Brain microvascular endothelial cell (primary cell): ENCODE measurements around the gene LSM12.

Experiments
- DNase-seq: peaks from one replicate; pipeline ENCODE4 v3.0.0-alpha.2; 2020
- H3K27ac ChIP-seq: fragments of 250-450 bp; sonication (Bioruptor Pico); 2 replicates; pipeline ENCODE4 v1.5.1; 2020; ENCODE audit warnings: mild to moderate bottlenecking, moderate library complexity
- H3K27me3 ChIP-seq: fragments of 250-450 bp; sonication (Bioruptor Pico); replicated peaks from 2 replicates; pipeline ENCODE4 v1.5.1; 2020; ENCODE audit warnings: mild to moderate bottlenecking
- H3K36me3 ChIP-seq: fragments of 250-450 bp; sonication (Bioruptor Pico); replicated peaks from 2 replicates; pipeline ENCODE4 v1.5.1; 2020; ENCODE audit warnings: mild to moderate bottlenecking
- H3K4me3 ChIP-seq: 2 replicates; pipeline ENCODE4 v1.5.1; 2011; ENCODE audit warnings: low read depth, mild to moderate bottlenecking, control low read depth, low read length, moderate library complexity
- CTCF ChIP-seq: IDR thresholded peaks from 2 replicates; pipeline ENCODE4 v1.5.1; 2011; ENCODE audit warnings: low read depth, mild to moderate bottlenecking, moderate library complexity, low read length, control low read depth, inconsistent platforms; ENCODE audit errors: missing control alignments
- in situ Hi-C: cut with HindIII; loops from 2 replicates; pipeline ENCODE4 v1.10.0; 2017; ENCODE audit warnings: low sequenced_read_pairs, low pct_ligation_motif_present

The LSM12 gene

GRCh38 chr17:44081681-44082080, 15.2 kb upstream of the LSM12 start:
- no peak overlapping the region for H3K4me3 ChIP-seq
- no peaks in the 10 kb centered on the region for H3K27me3 ChIP-seq
- no peak for TF ChIP-seq CTCF
- H3K36me3 ChIP-seq, result peaks cover 2% of the 10 kb centered on the region
- in situ Hi-C loops, result no loop called here
- no peak overlapping the region for H3K27ac ChIP-seq
- no peak for DNase-seq

- H3K4me3 ChIP-seq, result no peak overlapping the region
Observed at GRCh38 chr17:44079877-44080821, 13.7 kb upstream of the LSM12 start.

GRCh38 chr17:44078412-44078811, 11.9 kb upstream of the LSM12 start:
- in situ Hi-C loops, result no loop called here
- Histone ChIP-seq H3K27ac (no peak overlapping the region), H3K4me3 (no peak overlapping the region), H3K36me3 (peaks cover 19% of the 10 kb centered on the region), H3K27me3 (no peaks in the 10 kb centered on the region)
- no peak for TF ChIP-seq CTCF
- DNase-seq, result no peak

More at GRCh38 chr17:44079877-44080821, 13.7 kb upstream of the LSM12 start:
- DNase-seq, result no peak
- Histone ChIP-seq H3K27ac (no peak overlapping the region), H3K27me3 (no peaks in the 10 kb centered on the region), H3K36me3 (peaks cover 14% of the 10 kb centered on the region)
- in situ Hi-C loops, result no loop called here
- TF ChIP-seq CTCF, result no peak

GRCh38 chr17:44077595-44077909, 11.1 kb upstream of the LSM12 start:
- in situ Hi-C loops, result no loop called here
- H3K27ac ChIP-seq, result no peak overlapping the region
- H3K27me3 ChIP-seq, result no peaks in the 10 kb centered on the region
- DNase-seq, result no peak
- no peak overlapping the region for H3K4me3 ChIP-seq
- TF ChIP-seq CTCF, result no peak
- H3K36me3 ChIP-seq, result peaks cover 19% of the 10 kb centered on the region

- DNase-seq, result no peak
- peaks cover 19% of the 10 kb centered on the region for H3K36me3 ChIP-seq
- H3K27ac ChIP-seq, result no peak overlapping the region
- in situ Hi-C loops, result no loop called here
- H3K27me3 ChIP-seq, result no peaks in the 10 kb centered on the region
- H3K4me3 ChIP-seq, result no peak overlapping the region
- TF ChIP-seq CTCF, result no peak
Observed at GRCh38 chr17:44076716-44077594, 10.5 kb upstream of the LSM12 start.
